Stimulated activated CD8-positive, alpha-beta memory T cell treated with anti-CD3 and anti-CD28 coated beads, Interleukin-12 subunit alpha, Interleukin-12 subunit beta, amount 100 ng/mL, for 1 hour (primary cell): Measurements from ENCODE around the gene OR8D2.

Experiments used
- DNase-seq: peaks from one replicate; pipeline ENCODE4 v3.0.0-alpha.2; 2020; ENCODE audit warnings: low read depth

The OR8D2 gene, protein sequence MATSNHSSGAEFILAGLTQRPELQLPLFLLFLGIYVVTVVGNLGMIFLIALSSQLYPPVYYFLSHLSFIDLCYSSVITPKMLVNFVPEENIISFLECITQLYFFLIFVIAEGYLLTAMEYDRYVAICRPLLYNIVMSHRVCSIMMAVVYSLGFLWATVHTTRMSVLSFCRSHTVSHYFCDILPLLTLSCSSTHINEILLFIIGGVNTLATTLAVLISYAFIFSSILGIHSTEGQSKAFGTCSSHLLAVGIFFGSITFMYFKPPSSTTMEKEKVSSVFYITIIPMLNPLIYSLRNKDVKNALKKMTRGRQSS

GRCh38 chr11:124320097-124320496, at the start of gene OR8D2:
TSS of gene OR8D2 (minus strand) at chr11:124320197. CDS start at chr11:124320197, 0 bp downstream.
- DNase-seq, result no peak

DNA sequence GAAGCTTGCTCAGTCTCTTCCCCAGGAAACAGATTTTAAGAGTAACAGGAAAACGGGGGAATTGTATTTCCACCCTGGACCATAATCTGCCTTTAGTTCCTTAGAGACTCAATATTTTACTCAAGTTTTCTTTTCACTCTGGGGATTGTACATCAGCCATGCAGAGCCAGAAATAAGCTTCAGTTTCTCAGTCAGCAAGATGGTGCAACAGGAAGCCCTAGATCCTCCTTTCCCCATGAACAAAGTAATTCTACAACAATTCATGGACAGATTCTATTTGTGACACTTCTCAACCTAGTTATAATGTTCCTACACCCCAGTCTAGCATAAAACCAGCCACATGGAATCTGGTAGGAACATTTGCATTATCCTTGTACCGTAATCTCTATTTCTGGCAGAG, 39.6 kb upstream of the OR8D2 start:
- no peak for DNase-seq

DNA sequence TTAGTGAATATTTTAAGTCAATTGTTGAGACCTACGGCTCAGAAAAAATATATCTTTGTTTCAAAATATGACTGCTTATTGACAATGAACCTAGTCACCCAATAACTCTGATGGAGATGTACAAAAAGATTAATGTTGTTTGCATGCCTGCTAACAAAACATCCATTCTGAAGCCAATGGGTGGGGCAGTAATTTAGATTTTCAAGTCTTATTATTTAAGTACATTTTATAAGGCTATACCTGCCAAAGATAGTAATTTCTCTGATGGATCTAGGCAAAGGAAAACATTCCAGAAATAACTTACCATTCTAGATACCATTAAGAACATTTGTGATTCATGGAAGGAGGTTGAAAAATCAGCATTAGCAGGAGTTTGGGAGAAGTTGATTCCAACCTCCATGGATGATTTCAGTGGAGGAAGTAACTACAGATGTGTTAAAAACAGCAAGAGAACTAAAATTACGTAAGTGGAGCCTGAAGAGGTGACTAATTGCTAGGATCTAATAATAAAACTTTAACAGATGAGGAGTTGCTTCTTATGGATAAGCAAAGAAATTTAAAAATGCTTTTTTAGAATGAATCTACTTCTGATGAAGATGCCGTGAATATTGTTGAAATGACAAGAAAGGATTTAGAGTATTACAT, 26.4 kb upstream of the OR8D2 start:
- DNase-seq, result no peak

- DNase-seq, result no peak
Measured at GRCh38 chr11:124344346-124344745, 24.3 kb upstream of the OR8D2 start.

- DNase-seq, result no peak
Measured at GRCh38 chr11:124340142-124340447, 20.1 kb upstream of the OR8D2 start.

GRCh38 chr11:124339396-124340141, 19.6 kb upstream of the OR8D2 start:
- no peak for DNase-seq

DNA sequence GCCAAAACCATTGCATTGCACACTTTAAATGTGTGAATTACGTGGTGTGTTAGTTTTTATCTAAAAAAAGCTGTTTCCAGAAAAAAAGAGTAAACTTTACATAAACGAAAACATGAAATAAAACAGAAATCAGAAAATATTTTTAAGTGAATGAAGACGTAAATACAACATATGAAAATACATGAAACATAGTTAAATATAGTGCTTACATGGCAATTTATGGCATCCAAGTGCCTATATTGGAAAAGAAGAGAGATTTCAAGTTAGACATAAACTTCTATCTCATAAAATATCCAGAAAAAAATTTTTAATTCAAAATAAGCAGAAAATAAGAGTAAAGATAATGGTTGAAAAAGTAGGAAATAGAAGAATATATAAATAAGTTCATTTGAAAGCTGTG, 11.9 kb upstream of the OR8D2 start:
- DNase-seq, result no peak

- no peak for DNase-seq
Measured at GRCh38 chr11:124329787-124330478, 9.9 kb upstream of the OR8D2 start.

DNA sequence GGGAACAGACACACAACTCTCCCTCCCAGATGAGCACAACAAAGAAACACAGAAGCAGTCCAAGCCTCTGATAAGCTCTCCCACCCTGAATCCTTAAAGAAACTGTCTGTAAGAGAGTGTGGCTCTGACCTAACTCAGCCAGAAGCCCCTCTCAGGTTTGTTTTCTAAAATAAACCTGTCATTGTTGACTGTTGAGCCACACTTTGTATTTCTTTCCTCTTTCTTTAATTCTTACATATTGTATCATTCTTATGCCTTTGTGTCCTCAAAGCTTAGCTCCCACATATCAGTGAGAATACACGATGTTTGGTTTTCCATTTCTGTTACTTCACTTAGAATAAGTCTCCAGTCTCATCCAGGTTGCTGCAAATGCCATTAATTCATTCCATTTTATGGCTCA, 7.8 kb upstream of the OR8D2 start:
- no peak for DNase-seq

- no peak for DNase-seq
Measured at GRCh38 chr11:124322356-124322755, 2.4 kb upstream of the OR8D2 start.

DNA sequence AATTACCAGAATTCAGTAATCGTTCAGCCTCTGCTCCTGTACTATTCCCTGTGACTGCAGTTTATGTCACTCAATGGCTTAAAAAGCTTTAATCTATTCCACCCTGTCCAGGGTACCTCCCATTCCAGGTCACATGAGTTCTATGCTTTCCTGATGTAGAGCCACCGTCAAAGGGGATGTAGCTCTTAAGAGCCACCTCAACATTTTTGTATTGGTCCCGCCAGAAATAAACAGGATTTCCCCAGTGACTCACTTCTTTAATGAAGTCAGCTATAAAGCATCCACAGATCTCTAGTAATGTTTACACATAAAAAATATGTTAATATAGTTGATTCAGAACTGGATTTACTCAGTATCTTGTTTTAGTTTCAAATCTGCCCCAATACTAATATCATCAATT, 4.9 kb downstream of the OR8D2 start:
- no peak for DNase-seq

DNA sequence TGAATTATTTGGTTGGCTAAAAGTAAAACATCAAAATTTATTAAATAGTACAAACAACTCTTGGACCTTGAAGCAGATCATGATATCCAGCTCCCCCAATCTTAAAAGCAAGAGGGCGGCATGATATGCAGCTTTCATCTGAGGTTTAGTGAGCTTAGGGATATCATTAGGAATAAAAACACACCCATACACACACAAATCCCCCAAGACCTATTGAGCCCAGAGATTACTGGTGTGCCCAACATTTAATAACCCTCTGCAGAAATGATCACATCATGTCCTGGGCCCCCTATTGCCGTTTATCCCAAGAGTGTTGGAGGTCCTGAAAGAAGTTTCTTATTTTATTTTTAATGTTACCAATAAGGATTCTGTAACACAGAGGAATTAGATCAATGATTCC, 6.1 kb downstream of the OR8D2 start, which contains the start of gene OR8D1:
TSS of gene OR8D1 (minus strand) at position 101 of the 400 bp plus-strand sequence. CDS start 3,183 bp downstream, outside the sequence.
- no peak for DNase-seq

GRCh38 chr11:124313131-124313530, 6.9 kb downstream of the OR8D2 start:
- no peak for DNase-seq

DNA sequence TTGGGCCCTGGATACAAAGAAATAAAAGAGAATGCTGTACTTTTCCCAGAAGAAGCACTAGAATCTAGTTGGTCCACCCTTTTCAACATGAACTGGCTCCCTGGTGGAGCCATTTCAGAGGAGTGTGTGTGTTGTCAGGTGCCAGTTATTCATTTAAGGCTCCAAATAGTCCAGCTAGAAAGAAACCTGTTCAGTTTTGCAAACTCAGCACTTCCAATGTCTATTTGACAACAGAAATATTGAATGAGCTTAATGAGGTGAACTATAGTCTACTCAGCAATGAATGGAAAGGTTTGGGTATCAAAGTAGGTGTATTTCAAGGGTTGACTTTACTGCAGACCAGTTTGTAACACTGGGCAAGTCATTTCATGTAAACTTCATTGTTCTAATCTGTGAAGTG, 8.3 kb downstream of the OR8D2 start:
- DNase-seq, result no peak

DNA sequence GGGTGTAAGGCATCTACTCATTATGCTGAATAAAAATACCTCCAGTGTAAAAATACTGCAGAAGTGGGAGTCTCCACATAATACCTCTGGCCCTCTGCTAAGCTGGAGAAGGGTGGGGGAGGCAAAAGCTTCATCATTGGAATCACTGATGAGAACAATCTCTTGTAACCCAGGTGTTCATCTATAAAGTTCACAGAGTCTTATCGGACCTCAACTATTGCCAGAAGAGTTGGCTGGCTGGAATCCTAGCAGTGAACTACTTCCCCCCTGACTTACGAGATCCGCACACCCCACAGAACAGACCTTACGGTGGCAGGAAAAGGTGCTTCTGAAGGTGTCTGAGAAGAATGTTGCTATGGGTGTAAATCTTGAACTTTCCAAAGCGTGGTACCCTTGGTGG, 8.7 kb downstream of the OR8D2 start:
- DNase-seq, result no peak

DNA sequence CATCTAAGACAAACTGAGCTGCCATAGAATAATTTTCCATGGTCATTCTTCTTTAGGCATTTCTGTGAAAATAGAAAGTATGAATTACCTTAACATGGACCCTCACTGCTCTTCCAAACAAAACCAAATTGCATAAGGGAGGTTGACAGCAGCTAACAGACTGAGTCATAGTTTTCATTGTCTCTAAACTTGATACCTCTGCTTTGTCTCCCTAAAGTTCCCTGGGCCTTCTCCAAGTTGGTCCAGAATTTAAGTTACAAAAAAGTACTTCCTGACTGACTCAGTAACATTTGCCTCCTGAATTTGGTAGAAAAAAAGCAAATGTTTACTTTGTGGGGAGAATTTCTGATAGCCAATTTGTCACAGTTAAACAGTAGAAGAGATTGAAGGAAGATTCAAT, 9.3 kb downstream of the OR8D2 start:
- no peak for DNase-seq

- DNase-seq, result no peak
Measured at GRCh38 chr11:124307093-124307492, 12.9 kb downstream of the OR8D2 start.

DNA sequence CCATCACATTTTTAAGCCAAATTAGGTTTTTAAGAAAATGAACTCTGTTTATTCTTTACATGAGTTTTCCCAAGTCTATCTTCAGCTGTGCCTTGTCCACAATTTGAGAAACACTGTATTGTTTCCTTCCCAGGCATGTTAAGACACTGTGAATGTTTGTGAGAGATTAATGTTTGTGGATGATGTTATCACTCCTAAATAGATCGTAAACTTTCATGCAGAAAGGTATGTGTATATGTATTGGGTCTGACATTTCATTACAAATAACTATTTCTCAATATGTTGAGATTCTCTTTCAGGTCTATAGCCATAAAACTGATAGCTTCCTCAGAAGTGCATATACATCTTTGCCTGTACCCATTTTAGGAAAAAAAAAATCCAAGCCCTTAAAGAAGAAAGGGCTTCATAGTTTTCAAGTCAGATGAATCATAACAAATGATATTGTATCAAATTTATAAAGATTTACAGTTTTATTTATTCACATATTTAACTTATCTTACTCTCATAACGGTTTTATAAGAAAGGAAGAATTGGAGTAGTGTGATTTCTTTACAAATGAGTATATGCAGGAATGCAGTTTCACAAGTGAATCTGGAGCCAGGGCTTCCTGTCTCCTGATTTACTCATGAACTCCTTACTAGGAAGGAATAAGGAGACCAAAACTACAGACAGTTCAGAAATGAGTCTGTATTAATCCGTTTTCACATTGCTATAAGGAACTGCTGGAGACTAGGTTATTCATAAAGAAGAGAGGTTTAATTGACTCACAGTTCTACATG, 17.5 kb downstream of the OR8D2 start:
- no peak for DNase-seq

DNA sequence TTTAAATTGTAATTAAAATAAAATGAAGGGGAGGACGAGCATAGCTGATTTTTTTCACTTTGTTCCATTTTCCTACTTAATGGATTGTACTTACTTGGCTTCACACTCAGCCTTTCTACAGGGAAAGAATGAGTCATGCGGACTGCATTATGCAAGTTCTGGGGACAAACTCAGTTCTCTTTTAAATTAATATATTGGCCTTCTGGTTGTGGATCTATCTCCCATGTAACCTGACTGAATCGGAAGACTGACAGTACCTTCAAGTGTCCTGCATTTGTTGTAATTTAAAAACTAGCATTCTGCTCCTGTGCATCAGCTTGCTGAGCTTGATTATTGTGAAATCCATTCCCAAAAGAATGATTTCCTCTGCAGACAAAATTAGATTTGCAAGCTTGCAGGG, 18.4 kb downstream of the OR8D2 start:
- DNase-seq, result no peak

DNA sequence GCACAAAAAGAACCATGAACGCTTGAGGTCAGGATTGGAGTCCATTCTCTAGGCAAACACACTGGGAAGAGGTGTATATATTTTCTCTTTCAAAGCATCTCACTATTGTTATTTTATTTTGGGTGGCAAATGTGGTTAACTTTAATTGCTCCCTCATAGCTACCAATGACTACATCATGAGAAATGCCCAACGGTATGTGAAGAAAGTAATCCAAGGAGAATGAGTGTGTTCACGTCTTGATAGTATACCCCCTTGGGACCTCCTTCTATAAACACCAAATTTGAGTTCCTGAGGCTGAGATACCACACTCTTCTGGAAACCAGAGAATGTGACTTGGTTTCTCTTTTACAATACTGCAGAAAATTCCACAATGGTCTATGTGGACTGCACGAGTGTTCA, 22.1 kb downstream of the OR8D2 start:
- no peak for DNase-seq

- no peak for DNase-seq
Measured at GRCh38 chr11:124296016-124296415, 24.0 kb downstream of the OR8D2 start.

GRCh38 chr11:124294687-124295086, 25.3 kb downstream of the OR8D2 start:
- no peak for DNase-seq
